ENCODE measurements around the gene PLA2G4D. TPM values are rescaled to one million over a fixed set of nuclear protein-coding genes. Genes with fewer than 3 reads are reported as not detected.

PLA2G4D gene
- polyA plus RNA-seq, 5 donors: 0.12 to 0.18 (median 0.16) TPM

GRCh38 chr15:42027521-42027920, 66.8 kb downstream of the PLA2G4D start:
- DNase-seq: no peak

GRCh38 chr15:42024303-42024702, 70.1 kb downstream of the PLA2G4D start:
- DNase-seq: no peak

GRCh38 chr15:42021593-42021992, 72.8 kb downstream of the PLA2G4D start:
- DNase-seq: no peak

DNA sequence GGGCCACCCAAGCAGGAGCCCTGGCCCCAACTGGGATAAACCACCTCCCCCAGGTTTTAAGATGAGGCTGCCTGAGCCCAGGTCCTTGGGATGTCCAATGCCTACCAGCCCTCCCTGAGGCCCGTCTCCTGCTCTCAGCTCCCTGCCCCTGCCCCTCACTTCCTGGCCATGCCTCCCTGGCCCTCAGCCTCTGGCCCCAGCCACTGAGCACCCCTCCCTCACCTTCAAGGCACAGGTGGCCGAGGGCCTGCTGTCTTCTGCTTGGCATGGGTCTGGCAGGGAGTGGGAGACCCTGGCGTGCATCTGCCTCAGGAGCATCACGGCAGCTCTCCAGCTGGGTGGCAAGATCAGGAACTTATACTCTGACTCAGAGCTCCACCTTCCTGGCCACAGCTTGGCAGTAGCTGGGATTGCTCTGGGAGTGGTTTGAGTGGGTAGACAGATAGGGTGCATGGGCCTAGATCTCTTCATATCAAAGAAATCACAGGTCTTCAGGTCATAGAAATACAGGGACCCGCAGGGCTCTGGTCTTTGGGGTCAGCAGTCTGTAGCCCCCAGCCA, 73.6 kb downstream of the PLA2G4D start, which contains the start of gene PLA2G4E:
TSS of gene PLA2G4E (minus strand) at position 330 of the 561 bp plus-strand sequence. CDS start at position 318, 12 bp downstream.
- DNase-seq: no peak

- DNase-seq: no peak
Measured at GRCh38 chr15:42018306-42019224, 75.8 kb downstream of the PLA2G4D start.

Other genes with a start within 250 kb of the PLA2G4D start
- gene SPTBN5, start 200.5 kb downstream of the PLA2G4D start, polyA plus RNA-seq (ENCODE audit: insufficient read depth in 1 of 5, insufficient read length in 5 of 5, low replicate concordance in 1 of 5): 1 to 10 TPM in 4 of 5 donors, under 1 TPM in 1; 0.99 to 1.8 (median 1.4) TPM
- gene EHD4, start 122.0 kb downstream of the PLA2G4D start, polyA plus RNA-seq (ENCODE audit: insufficient read depth in 1 of 5, insufficient read length in 5 of 5, low replicate concordance in 1 of 5): 10 to 100 TPM in 4 of 5 donors, 1 to 10 TPM in 1; 9.7 to 14.5 (median 11.9) TPM
- gene PLA2G4E, start 73.5 kb downstream of the PLA2G4D start, polyA plus RNA-seq (ENCODE audit: insufficient read depth in 1 of 5, insufficient read length in 5 of 5, low replicate concordance in 1 of 5): under 1 TPM in 4 of 5 donors, not detected in 1; 0.06 to 0.15 (median 0.10) TPM
- gene PLA2G4F, start 62.1 kb upstream of the PLA2G4D start, polyA plus RNA-seq (ENCODE audit: insufficient read depth in 1 of 5, insufficient read length in 5 of 5, low replicate concordance in 1 of 5): 10 to 100 TPM in 2 of 5 donors, 1 to 10 TPM in 3; 4.2 to 12.9 (median 8.3) TPM
- 10 to 100 TPM; 63.7 to 90.3 (median 84.0) TPM for gene VPS39, start 113.7 kb upstream of the PLA2G4D start, polyA plus RNA-seq (ENCODE audit: insufficient read depth in 1 of 5, insufficient read length in 5 of 5, low replicate concordance in 1 of 5)
- 10 to 100 TPM; 22.7 to 42.3 (median 35.1) TPM for gene GANC, start 178.6 kb upstream of the PLA2G4D start, polyA plus RNA-seq (ENCODE audit: insufficient read depth in 1 of 5, insufficient read length in 5 of 5, low replicate concordance in 1 of 5)
- 10 to 100 TPM; 61.6 to 76.1 (median 74.7) TPM for gene TMEM87A, start 178.9 kb upstream of the PLA2G4D start, polyA plus RNA-seq (ENCODE audit: insufficient read depth in 1 of 5, insufficient read length in 5 of 5, low replicate concordance in 1 of 5)

Data from right lung (tissue), 5 donors.